MM.1S (cell line): ENCODE measurements around the gene TRAIP.

Source experiments
- EZH2 ChIP-seq: fragments of 300-600 bp; sonication (generic); optimal IDR thresholded peaks from 2 replicates; pipeline ENCODE3; 2017; ENCODE audit warnings: low read depth, mild to moderate bottlenecking, antibody characterized with exemption, low read length, mixed read lengths
- TF ChIP-seq, protein P1 (sequence below): fragments of 300-600 bp; sonication (generic); IDR thresholded peaks from 2 replicates; pipeline ENCODE4 v1.5.1; 2016; ENCODE audit warnings: antibody characterized with exemption, low read length, mixed read lengths

DNA sequence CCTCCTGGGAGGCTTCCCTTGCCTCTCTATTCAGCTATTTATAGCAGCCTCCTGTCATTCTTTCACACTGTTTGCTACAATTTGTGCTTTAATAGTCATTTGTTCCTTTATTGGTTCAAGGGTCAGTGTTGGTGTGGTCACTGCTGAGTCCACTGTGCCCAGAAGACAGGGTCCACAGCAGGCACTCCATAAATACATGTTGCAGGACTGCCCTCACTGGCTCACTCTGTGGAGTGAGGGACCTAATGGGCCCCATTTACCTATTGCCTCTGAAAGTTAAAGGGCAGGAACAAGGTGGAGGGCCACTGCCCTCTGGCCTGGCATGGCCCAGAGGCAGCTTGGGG is 30.5 kb upstream of the TRAIP start:
- TF ChIP-seq, protein P1, sequence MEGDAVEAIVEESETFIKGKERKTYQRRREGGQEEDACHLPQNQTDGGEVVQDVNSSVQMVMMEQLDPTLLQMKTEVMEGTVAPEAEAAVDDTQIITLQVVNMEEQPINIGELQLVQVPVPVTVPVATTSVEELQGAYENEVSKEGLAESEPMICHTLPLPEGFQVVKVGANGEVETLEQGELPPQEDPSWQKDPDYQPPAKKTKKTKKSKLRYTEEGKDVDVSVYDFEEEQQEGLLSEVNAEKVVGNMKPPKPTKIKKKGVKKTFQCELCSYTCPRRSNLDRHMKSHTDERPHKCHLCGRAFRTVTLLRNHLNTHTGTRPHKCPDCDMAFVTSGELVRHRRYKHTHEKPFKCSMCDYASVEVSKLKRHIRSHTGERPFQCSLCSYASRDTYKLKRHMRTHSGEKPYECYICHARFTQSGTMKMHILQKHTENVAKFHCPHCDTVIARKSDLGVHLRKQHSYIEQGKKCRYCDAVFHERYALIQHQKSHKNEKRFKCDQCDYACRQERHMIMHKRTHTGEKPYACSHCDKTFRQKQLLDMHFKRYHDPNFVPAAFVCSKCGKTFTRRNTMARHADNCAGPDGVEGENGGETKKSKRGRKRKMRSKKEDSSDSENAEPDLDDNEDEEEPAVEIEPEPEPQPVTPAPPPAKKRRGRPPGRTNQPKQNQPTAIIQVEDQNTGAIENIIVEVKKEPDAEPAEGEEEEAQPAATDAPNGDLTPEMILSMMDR, result no peak
- TF ChIP-seq EZH2, result no peak
